Caco-2 (cell line): Measurements from ENCODE around the gene VDR. TPM values are rescaled to one million over a fixed set of nuclear protein-coding genes. Genes with fewer than 3 reads are reported as not detected.
A peak's percentile ranks its signal among the peaks of the same experiment; 100 is the strongest.

Source experiments
- BruUV-seq: library from RNA; stranded (reverse); fragments of 400-500 nt; replicated peaks from 2 replicates; lab custom pipeline; 2021; lab: Mats Ljungman, UMichigan
- CTCF ChIA-PET: fragments of 300-600 bp; sonication (Branson Sonifier 250); formaldehyde crosslinking; loops from one replicate; lab custom pipeline; 2022; ENCODE audit warnings: antibody characterized with exemption; lab: Charles Lee
- POLR2A ChIA-PET: fragments of 300-600 bp; sonication (Branson Sonifier 250); formaldehyde crosslinking; loops from one replicate; lab custom pipeline; 2022; ENCODE audit warnings: antibody characterized with exemption; lab: Charles Lee
- DNase-seq, 2 experiments: peaks; one replicate each; pipeline versions ENCODE4 v3.0.0 to v3.0.0-alpha.2; 2020 to 2022
- H3K27me3 ChIP-seq: replicated peaks from 2 replicates; pipeline ENCODE4 v1.6.0; 2011; ENCODE audit warnings: low read length; ENCODE audit not compliant: control insufficient read depth, insufficient read depth
- H3K36me3 ChIP-seq: 2 replicates; pipeline ENCODE4 v1.5.1; 2011; ENCODE audit warnings: low read length; ENCODE audit not compliant: control insufficient read depth, insufficient read depth
- H3K4me1 ChIP-seq: fragments of 250-450 bp; sonication (Bioruptor Pico); 2 replicates; pipeline ENCODE4 v1.5.1; 2020; ENCODE audit warnings: mild to moderate bottlenecking
- H3K4me3 ChIP-seq: 2 replicates; pipeline ENCODE4 v1.5.1; 2011; ENCODE audit warnings: low read depth, mild to moderate bottlenecking, control low read depth, low read length
- H3K9me3 ChIP-seq: fragments of 250-450 bp; sonication (Bioruptor Pico); 2 replicates; pipeline ENCODE4 v1.5.1; 2020; ENCODE audit warnings: mild to moderate bottlenecking, moderate library complexity
- H3K27ac Mint-ChIP-seq: one replicate; pipeline ENCODE4 v1.8.0; 2022; ENCODE audit warnings: mixed read lengths; ENCODE audit not compliant: unreplicated experiment
- H3K27me3 Mint-ChIP-seq: one replicate; pipeline ENCODE4 v1.8.0; 2022; ENCODE audit warnings: mixed read lengths; ENCODE audit not compliant: insufficient read depth, unreplicated experiment
- H3K36me3 Mint-ChIP-seq: one replicate; pipeline ENCODE4 v1.8.0; 2022; ENCODE audit warnings: mild to moderate bottlenecking, mixed read lengths; ENCODE audit not compliant: insufficient read depth, unreplicated experiment
- H3K4me1 Mint-ChIP-seq: one replicate; pipeline ENCODE4 v1.8.0; 2022; ENCODE audit warnings: low read depth, mixed read lengths; ENCODE audit not compliant: unreplicated experiment
- H3K4me3 Mint-ChIP-seq: one replicate; pipeline ENCODE4 v1.8.0; 2022; ENCODE audit warnings: mild to moderate bottlenecking, moderate library complexity, mixed read lengths; ENCODE audit not compliant: unreplicated experiment
- H3K9me3 Mint-ChIP-seq: one replicate; pipeline ENCODE4 v1.8.0; 2022; ENCODE audit warnings: mixed read lengths; ENCODE audit not compliant: unreplicated experiment
- intact Hi-C: fragments of 100-400 bp; cut with micrococcal nuclease; formaldehyde crosslinking; loops from one replicate; pipeline ENCODE4 v1.10.0; 2022; ENCODE audit not compliant: unreplicated experiment
- total RNA-seq: library from RNA; stranded (reverse); gene quantifications from 2 replicates; pipeline ENCODE4 v1.2.3, GENCODE V29; 2022
- TF ChIP-seq, protein P1 (sequence below), 2 experiments: fragments of 200-600 bp in 1 of 2; IDR thresholded peaks; 1 replicate in 1 of 2; 2 replicates in 1 of 2; pipeline versions ENCODE4 v1.5.1 to v1.8.0; 2011 to 2022; ENCODE audit warnings: antibody characterized with exemption in 1 of 2, control low read depth in 1 of 2, inconsistent platforms in 1 of 2, low read depth in 1 of 2, low read length in 1 of 2, mild to moderate bottlenecking in 1 of 2, moderate library complexity in 1 of 2; ENCODE audit not compliant: insufficient read depth in 1 of 2, severe bottlenecking in 1 of 2, unreplicated experiment in 1 of 2

The VDR gene
- total RNA-seq, 1 experiment from 2014 or later: 15.4 TPM

DNA sequence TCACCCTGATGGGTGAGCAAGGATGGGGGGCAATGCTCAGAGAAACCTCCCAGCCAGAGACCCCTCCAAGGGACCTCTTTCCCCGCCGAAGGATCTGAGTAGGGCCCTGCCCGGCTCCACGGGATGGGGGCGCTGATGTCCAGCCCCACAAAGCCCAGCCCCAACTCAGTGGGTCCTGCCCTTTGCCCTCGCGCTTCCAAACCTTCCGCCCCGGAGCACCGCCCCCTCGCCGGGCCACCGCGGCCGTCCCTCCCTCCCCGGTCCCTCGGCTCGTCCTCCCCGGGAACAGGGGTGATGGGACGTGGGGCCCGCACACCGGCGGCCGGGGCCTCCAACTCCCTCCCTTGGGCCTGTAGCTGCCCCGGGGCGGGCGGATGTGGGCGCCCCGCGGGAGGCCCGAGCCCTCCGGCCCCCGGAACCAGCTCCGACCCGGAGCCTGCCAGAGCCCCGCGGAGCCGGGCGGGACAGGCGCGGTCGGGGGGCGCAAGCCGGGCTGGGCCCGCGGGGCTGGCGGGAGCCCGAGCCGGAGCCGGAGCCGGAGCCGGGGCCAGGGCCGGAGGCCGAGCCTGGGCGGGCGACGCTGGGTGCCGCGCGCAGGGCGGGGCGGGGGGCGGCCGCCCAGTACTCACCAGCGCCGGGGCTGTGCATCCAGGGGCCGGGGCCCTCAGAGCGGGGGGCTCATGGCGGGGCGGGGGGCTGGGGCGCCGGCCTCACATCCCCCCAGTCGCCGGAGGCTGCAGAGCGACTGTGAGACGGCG, 85.5 kb downstream of the VDR start:
- peak overlapping the region; percentile 97 for H3K4me3 Mint-ChIP-seq
- H3K27ac Mint-ChIP-seq: peak overlapping the region; percentile 40
- no peaks in the 10 kb centered on the region for H3K27me3 Mint-ChIP-seq
- no TSS peak for BruUV-seq
- Histone ChIP-seq H3K36me3 (no peaks in the 10 kb centered on the region), H3K4me1 (peaks cover 51% of the 10 kb centered on the region), H3K27me3 (no peaks in the 10 kb centered on the region), H3K9me3 (no peaks in the 10 kb centered on the region), H3K4me3 (peak overlapping the region; percentile 92)
- H3K36me3 Mint-ChIP-seq: peaks cover 12% of the 10 kb centered on the region
- DNase-seq: peak; percentile 80 to 89
- ChIA-PET POLR2A (interaction anchor here (1.3 kb wide), 1 partner anchor 16 kb away, joined by 4 read pairs; no protein-coding TSS in a partner anchor), CTCF (interaction anchor here (0.8 to 7.8 kb wide), 3 partner anchors 12 to 17 kb away, joined by 3 to 113 read pairs (median 4); no protein-coding TSS in a partner anchor)
- H3K9me3 Mint-ChIP-seq: no peaks in the 10 kb centered on the region
- TF ChIP-seq, protein P1, sequence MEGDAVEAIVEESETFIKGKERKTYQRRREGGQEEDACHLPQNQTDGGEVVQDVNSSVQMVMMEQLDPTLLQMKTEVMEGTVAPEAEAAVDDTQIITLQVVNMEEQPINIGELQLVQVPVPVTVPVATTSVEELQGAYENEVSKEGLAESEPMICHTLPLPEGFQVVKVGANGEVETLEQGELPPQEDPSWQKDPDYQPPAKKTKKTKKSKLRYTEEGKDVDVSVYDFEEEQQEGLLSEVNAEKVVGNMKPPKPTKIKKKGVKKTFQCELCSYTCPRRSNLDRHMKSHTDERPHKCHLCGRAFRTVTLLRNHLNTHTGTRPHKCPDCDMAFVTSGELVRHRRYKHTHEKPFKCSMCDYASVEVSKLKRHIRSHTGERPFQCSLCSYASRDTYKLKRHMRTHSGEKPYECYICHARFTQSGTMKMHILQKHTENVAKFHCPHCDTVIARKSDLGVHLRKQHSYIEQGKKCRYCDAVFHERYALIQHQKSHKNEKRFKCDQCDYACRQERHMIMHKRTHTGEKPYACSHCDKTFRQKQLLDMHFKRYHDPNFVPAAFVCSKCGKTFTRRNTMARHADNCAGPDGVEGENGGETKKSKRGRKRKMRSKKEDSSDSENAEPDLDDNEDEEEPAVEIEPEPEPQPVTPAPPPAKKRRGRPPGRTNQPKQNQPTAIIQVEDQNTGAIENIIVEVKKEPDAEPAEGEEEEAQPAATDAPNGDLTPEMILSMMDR (IDR thresholded peaks at IDR 0.05; ENCODE audit: insufficient read depth in 1 of 2, low read depth in 1 of 2, low read length in 1 of 2, severe bottlenecking in 1 of 2, unreplicated experiment in 1 of 2): peak in 1 of 2 experiments; percentile 82
- H3K4me1 Mint-ChIP-seq: peaks cover 51% of the 10 kb centered on the region
- intact Hi-C loops: no loop called here

GRCh38 chr12:47818467-47819137, 86.2 kb downstream of the VDR start:
- H3K27me3 Mint-ChIP-seq: no peaks in the 10 kb centered on the region
- CTCF ChIA-PET: interaction anchor here (1.0 to 7.8 kb wide), 3 partner anchors 12 to 18 kb away, joined by 4 to 113 read pairs (median 4); no protein-coding TSS in a partner anchor
- POLR2A ChIA-PET: no interaction called here

GRCh38 chr12:47818007-47818376, 86.8 kb downstream of the VDR start:
- Histone ChIP-seq H3K36me3 (no peaks in the 10 kb centered on the region), H3K9me3 (no peaks in the 10 kb centered on the region), H3K4me1 (peaks cover 45% of the 10 kb centered on the region), H3K27me3 (no peaks in the 10 kb centered on the region), H3K4me3 (no peak overlapping the region)
- ChIA-PET POLR2A (no interaction called here), CTCF (interaction anchor here (1.0 to 7.8 kb wide), 4 partner anchors 13 to 21 kb away, joined by 4 to 113 read pairs (median 4); no protein-coding TSS in a partner anchor)
- peaks cover 12% of the 10 kb centered on the region for H3K36me3 Mint-ChIP-seq
- TSS peak; percentile 26 for BruUV-seq
- H3K27ac Mint-ChIP-seq: peak overlapping the region; percentile 40
- H3K9me3 Mint-ChIP-seq: no peaks in the 10 kb centered on the region
- H3K4me1 Mint-ChIP-seq: peaks cover 39% of the 10 kb centered on the region
- H3K27me3 Mint-ChIP-seq: no peaks in the 10 kb centered on the region
- no peak for DNase-seq
- peak overlapping the region; percentile 73 for H3K4me3 Mint-ChIP-seq
- intact Hi-C loops: no loop called here
- TF ChIP-seq, protein P1 (IDR thresholded peaks at IDR 0.05; ENCODE audit: insufficient read depth in 1 of 2, low read depth in 1 of 2, low read length in 1 of 2, severe bottlenecking in 1 of 2, unreplicated experiment in 1 of 2): no peak

More at GRCh38 chr12:47818467-47819137, 86.2 kb downstream of the VDR start:
- peak overlapping the region; percentile 40 for H3K27ac Mint-ChIP-seq
- peak overlapping the region; percentile 73 for H3K4me3 Mint-ChIP-seq
- intact Hi-C loops: no loop called here
- peaks cover 12% of the 10 kb centered on the region for H3K36me3 Mint-ChIP-seq
- TF ChIP-seq, protein P1 (IDR thresholded peaks at IDR 0.05; ENCODE audit: insufficient read depth in 1 of 2, low read depth in 1 of 2, low read length in 1 of 2, severe bottlenecking in 1 of 2, unreplicated experiment in 1 of 2): no peak
- no TSS peak for BruUV-seq
- H3K4me1 Mint-ChIP-seq: peaks cover 45% of the 10 kb centered on the region
- no peaks in the 10 kb centered on the region for H3K9me3 Mint-ChIP-seq
- peaks cover 51% of the 10 kb centered on the region for H3K4me1 ChIP-seq
- no peaks in the 10 kb centered on the region for H3K36me3 ChIP-seq
- no peaks in the 10 kb centered on the region for H3K27me3 ChIP-seq
- H3K9me3 ChIP-seq: no peaks in the 10 kb centered on the region
- DNase-seq: no peak
- H3K4me3 ChIP-seq: peak overlapping the region; percentile 92
